OCI-M2 (cell line): Measurements from ENCODE around the gene S100A3.

ENCODE experiments used
- DNase-seq: peaks from one replicate; lab custom pipeline; 2025; ENCODE audit not compliant: unreplicated experiment; lab: John Stamatoyannopoulos, UW

S100A3 gene

GRCh38 chr1:153513023-153513422 is 36.0 kb downstream of the S100A3 start:
- DNase-seq: no peak

DNA sequence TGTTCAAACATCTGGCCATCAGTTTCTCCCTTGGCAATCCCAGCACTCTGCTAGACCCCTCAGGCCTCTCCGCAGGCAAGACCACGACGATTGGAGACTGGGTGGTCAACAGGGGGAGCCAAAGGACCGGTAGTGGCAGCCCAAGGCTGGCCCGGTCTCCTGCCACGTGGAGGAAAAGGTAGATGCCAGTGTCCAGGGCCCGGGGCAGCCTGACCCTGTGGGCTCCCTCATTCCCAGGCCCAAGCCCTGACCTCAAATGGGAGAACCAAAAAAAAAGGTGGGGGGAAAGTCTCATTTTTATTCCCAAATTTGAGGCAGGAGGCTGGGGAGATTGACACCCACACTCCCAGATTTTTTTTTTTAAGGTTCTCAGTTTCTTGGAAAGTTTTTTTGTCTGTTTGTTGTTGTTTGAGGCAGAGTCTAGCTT is 38.1 kb downstream of the S100A3 start:
- DNase-seq: no peak

DNA sequence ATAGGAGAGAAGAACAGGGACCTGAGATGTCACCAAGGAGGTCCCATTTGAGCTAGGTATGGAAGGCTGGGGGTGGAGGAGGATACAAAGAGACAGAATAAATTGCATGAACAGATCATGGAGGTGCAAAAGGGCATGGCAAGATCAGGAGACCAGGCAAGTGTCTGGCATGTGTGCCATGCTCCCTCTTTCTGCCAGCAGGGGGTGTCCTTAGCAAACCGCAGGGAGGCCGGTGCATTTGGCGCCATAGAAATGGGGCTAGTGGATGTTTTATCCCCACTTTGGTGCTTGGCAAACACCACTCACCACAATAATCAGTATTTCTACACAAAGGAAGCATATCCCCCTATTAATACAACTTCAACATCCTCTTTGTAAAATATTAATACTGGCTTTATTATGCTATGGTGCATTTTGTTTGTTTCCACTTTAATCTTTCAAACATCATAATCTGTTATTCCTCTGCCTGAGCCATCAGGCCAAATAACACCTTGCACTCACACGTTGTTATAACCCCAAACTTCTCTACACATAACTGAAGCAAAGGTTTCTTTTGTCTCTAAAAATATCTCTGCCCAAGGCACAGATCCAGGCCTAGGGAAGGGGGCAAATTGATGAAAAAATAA is 39.2 kb downstream of the S100A3 start:
- DNase-seq: no peak

DNA sequence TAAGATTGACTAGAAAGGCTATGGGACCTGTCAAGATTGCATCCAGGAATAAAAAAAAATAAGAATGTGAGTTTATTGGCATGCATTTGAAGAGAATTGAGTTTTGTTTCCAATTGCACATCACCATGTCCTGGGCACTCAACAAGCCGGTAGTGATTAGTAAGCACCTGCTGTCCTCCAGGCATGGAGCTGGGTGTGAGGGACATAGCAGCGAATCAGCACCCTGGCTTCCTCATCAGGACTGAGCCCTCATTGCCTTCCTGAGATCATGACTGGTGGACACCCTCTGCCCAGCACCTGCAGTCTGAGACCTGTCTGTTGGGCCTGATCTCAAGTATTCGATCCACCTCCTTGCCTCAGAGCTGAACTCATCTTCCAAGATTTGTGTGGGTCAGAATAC is 40.0 kb downstream of the S100A3 start:
- no peak for DNase-seq

GRCh38 chr1:153507926-153508583 is 41.0 kb downstream of the S100A3 start:
- DNase-seq: no peak

- no peak for DNase-seq
Observed at GRCh38 chr1:153506831-153507413, 42.1 kb downstream of the S100A3 start.

DNA sequence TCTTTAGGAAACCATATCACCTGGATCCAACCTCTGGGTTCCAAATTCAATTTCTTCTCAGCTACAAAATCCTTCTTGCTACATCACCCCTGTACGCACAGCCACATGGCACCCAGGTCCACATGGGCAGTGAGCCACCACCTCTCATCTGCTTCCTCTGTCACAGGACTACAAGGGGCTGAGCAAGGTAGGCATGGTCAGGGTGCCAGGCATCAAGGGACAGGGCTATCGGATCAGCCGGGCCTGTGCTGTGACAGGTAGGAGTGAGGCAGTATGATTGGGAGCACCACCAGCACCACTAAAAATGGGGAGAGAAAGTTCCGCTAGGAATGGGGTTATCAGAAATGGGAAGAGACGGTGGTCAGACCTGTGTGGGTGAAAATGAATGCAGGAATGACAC is 42.7 kb downstream of the S100A3 start:
- DNase-seq: no peak

GRCh38 chr1:153505576-153505975 is 43.5 kb downstream of the S100A3 start:
- no peak for DNase-seq

GRCh38 chr1:153503766-153504165 is 45.3 kb downstream of the S100A3 start:
- no peak for DNase-seq

DNA sequence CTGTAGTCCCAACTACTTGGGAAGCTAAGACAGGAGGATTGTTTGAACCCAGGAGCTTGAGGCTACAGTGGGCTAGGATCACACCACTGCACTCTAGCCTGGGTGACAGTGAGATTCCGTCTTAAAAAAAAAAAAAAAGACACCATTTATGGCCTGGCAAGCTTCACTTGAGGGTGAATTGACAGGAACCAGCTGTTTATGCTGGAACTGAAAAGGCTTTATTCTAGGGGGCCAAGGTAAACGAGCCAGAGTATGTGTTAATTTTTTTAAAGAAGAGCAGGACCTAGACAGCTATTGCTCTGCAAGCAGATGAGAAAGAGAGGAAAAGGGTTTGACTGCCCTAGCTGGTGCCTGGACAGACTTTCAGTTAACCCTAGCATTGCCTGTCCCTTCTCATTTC is 50.3 kb downstream of the S100A3 start:
- no peak for DNase-seq
